Liver (tissue), 3 donors: ENCODE results near the gene ATP2B2.

Source experiments
- CTCF ChIP-seq: fragments of 150-350 bp; IDR thresholded peaks from 2 replicates; pipeline ENCODE4 v1.5.1; 2017; ENCODE audit warnings: improper control_type of control experiment, low read depth, low read length; ENCODE audit not compliant: missing input control
- EGR1 ChIP-seq, 2 donors: IDR thresholded peaks; 2 replicates each; pipeline ENCODE4 v1.6.1; 2016 to 2018; ENCODE audit warnings: antibody characterized with exemption in 2 of 2, low read depth in 2 of 2
- GABPA ChIP-seq, 2 donors: IDR thresholded peaks in 1 of 2; conservative IDR thresholded peaks in 1 of 2; 2 replicates each; pipeline ENCODE4 v1.6.1; 2016; ENCODE audit warnings: antibody characterized with exemption in 2 of 2, mild to moderate bottlenecking in 1 of 2, moderate library complexity in 1 of 2
- HNF4A ChIP-seq, 2 donors: conservative IDR thresholded peaks; 2 replicates each; pipeline ENCODE4 v1.6.1; 2016; ENCODE audit warnings: antibody characterized with exemption in 2 of 2, mild to moderate bottlenecking in 2 of 2
- JUND ChIP-seq, 2 donors: IDR thresholded peaks; 2 replicates each; pipeline ENCODE4 v1.6.1; 2016; ENCODE audit warnings: antibody characterized with exemption in 2 of 2
- RAD21 ChIP-seq, 2 donors: IDR thresholded peaks; 2 replicates each; pipeline ENCODE4 v1.6.1; 2016; ENCODE audit warnings: antibody characterized with exemption in 2 of 2, mild to moderate bottlenecking in 2 of 2
- RXRA ChIP-seq, 2 donors: IDR thresholded peaks; 2 replicates each; pipeline ENCODE4 v1.6.1; 2017 to 2018; ENCODE audit warnings: antibody characterized with exemption in 2 of 2, mild to moderate bottlenecking in 1 of 2
- SP1 ChIP-seq: IDR thresholded peaks from 2 replicates; pipeline ENCODE4 v1.6.1; 2018; ENCODE audit warnings: antibody characterized with exemption, mild to moderate bottlenecking
- TAF1 ChIP-seq: conservative IDR thresholded peaks from 2 replicates; pipeline ENCODE4 v1.6.1; 2016; ENCODE audit warnings: antibody characterized with exemption, mild to moderate bottlenecking
- YY1 ChIP-seq: IDR thresholded peaks from 2 replicates; pipeline ENCODE4 v1.6.1; 2016; ENCODE audit warnings: antibody characterized with exemption, mild to moderate bottlenecking
- TF ChIP-seq, protein P1 (sequence below): IDR thresholded peaks from 2 replicates; pipeline ENCODE4 v1.6.1; 2016; ENCODE audit warnings: antibody characterized with exemption, mild to moderate bottlenecking
- TF ChIP-seq, protein P2 (sequence below): IDR thresholded peaks from 2 replicates; pipeline ENCODE4 v1.6.1; 2016; ENCODE audit warnings: antibody characterized with exemption
- donor health status: healthy.
- donor health status: healthy.

DNA sequence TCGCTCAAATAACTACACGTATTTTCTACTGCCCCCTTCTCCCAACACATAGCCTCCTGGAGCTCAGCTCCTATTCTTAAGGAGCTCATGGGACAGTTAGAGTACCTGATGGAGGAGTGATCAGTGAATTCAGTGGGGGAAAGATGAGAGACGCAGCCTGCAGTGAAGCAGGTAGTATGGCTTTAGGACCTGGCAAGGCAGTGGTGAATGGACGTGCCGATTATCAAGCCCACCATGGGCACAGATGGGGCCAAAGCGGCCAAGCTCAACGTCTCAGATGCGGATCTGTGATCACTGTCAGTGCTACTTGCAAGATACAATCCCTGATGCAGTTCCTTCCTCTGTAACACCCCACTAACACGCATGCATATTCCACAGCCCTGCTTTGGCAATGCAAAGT, 45.8 kb upstream of the ATP2B2 start:
- TF ChIP-seq CTCF (no peak), EGR1 (IDR thresholded peaks at IDR 0.05; ENCODE audit: low read depth in 2 of 2) (no peak), TAF1 (no peak), JUND (IDR thresholded peaks at IDR 0.05) (no peak), GABPA (IDR thresholded peaks at IDR 0.05 in 1 of 2, conservative IDR thresholded peaks at IDR 0.05 in 1 of 2) (no peak), SP1 (no peak), RAD21 (IDR thresholded peaks at IDR 0.05) (no peak), RXRA (IDR thresholded peaks at IDR 0.05) (no peak), HNF4A (conservative IDR thresholded peaks at IDR 0.05) (no peak), YY1 (no peak)
- TF ChIP-seq, protein P1, sequence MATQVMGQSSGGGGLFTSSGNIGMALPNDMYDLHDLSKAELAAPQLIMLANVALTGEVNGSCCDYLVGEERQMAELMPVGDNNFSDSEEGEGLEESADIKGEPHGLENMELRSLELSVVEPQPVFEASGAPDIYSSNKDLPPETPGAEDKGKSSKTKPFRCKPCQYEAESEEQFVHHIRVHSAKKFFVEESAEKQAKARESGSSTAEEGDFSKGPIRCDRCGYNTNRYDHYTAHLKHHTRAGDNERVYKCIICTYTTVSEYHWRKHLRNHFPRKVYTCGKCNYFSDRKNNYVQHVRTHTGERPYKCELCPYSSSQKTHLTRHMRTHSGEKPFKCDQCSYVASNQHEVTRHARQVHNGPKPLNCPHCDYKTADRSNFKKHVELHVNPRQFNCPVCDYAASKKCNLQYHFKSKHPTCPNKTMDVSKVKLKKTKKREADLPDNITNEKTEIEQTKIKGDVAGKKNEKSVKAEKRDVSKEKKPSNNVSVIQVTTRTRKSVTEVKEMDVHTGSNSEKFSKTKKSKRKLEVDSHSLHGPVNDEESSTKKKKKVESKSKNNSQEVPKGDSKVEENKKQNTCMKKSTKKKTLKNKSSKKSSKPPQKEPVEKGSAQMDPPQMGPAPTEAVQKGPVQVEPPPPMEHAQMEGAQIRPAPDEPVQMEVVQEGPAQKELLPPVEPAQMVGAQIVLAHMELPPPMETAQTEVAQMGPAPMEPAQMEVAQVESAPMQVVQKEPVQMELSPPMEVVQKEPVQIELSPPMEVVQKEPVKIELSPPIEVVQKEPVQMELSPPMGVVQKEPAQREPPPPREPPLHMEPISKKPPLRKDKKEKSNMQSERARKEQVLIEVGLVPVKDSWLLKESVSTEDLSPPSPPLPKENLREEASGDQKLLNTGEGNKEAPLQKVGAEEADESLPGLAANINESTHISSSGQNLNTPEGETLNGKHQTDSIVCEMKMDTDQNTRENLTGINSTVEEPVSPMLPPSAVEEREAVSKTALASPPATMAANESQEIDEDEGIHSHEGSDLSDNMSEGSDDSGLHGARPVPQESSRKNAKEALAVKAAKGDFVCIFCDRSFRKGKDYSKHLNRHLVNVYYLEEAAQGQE, result no peak
- TF ChIP-seq, protein P2, sequence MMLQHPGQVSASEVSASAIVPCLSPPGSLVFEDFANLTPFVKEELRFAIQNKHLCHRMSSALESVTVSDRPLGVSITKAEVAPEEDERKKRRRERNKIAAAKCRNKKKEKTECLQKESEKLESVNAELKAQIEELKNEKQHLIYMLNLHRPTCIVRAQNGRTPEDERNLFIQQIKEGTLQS, result no peak
